ENCODE measurements around the gene FRS2. TPM values are rescaled to one million over a fixed set of nuclear protein-coding genes. Genes with fewer than 3 reads are reported as not detected.

The FRS2 gene
- total and polyA plus RNA-seq, 9 of the 15 experiments (the other 6 are each of a cell fraction or from before 2014, with no cell fraction given): 1.0 to 9.1 (median 6.0) TPM

GRCh38 chr12:69553628-69554248, 83.5 kb downstream of the FRS2 start:
- intact Hi-C loops (cut with micrococcal nuclease): no loop called here
- POLR2A ChIA-PET: no interaction called here
- DNase-seq (ENCODE audit: extremely low read depth in 1 of 4, low spot score in 3 of 4) (peak in 3 of 4 experiments; percentile 16 to 22 (median 21)), FAIRE-seq (no peak), ATAC-seq (no peak; the same call in 2 of the 3 replicates)
- Histone ChIP-seq H3K4me1 (replicated peaks in 1 of 2; ENCODE audit: control insufficient read depth in 2 of 2, insufficient read depth in 2 of 2, low read length in 2 of 2) (no peaks in the 10 kb centered on the region; a peak in 1 of 5 replicates), H3K9me1 (ENCODE audit: control insufficient read depth, insufficient read depth, low read length) (no peaks in the 10 kb centered on the region), H2AFZ (ENCODE audit: low read depth, low read length) (no peak overlapping the region), H4K20me1 (replicated peaks; ENCODE audit: control insufficient read depth, insufficient read depth, low read length) (no peaks in the 10 kb centered on the region), H3K4me3 (no peak overlapping the region), H3K27ac (ENCODE audit: extremely low read depth, low read depth, low read length) (no peak overlapping the region), H3K79me2 (ENCODE audit: control insufficient read depth, insufficient read depth, low read length) (no peaks in the 10 kb centered on the region), H3K4me2 (ENCODE audit: insufficient read depth, low read length) (no peak overlapping the region), H3K36me3 (ENCODE audit: control insufficient read depth, insufficient read depth, low read length) (no peaks in the 10 kb centered on the region), H3K9ac (ENCODE audit: insufficient read depth in 1 of 2, low read depth in 2 of 2, low read length in 2 of 2) (no peak overlapping the region), H3K27me3 (ENCODE audit: control insufficient read depth in 2 of 2, insufficient read depth in 2 of 2, low read length in 2 of 2) (no peaks in the 10 kb centered on the region), H3K9me3 (replicated peaks; ENCODE audit: control insufficient read depth, insufficient read depth, low read depth, low read length) (no peaks in the 10 kb centered on the region)
- in situ Hi-C loops (cut with MboI): no loop called here
- no peak for TF ChIP-seq HNRNPK (IDR thresholded peaks at IDR 0.05; ENCODE audit: low read depth, low read length, poor library complexity, severe bottlenecking)
- peak; percentile 79 for TF ChIP-seq NFIC (IDR thresholded peaks at IDR 0.05)
- no peak for TF ChIP-seq RB1 (IDR thresholded peaks at IDR 0.05; ENCODE audit: low read depth)
- TF ChIP-seq ELF2 (CRISPR knock-in tag; IDR thresholded peaks at IDR 0.05): no peak
- no peak for TF ChIP-seq ARNT (IDR thresholded peaks at IDR 0.05)
- CTCF ChIA-PET (ENCODE audit: low intra/inter-chr PET ratio): no interaction called here
- no TSS peak for BruUV-seq (replicated peaks)
- WGBS (ENCODE audit: insufficient coverage, low coverage, missing lambda C conversion rate): 44% methylated on average over 2 of the region's 2 CpGs

GRCh38 chr12:69555461-69555860, 85.3 kb downstream of the FRS2 start:
- H3K27me3 ChIP-seq (ENCODE audit: control insufficient read depth in 2 of 2, insufficient read depth in 2 of 2, low read length in 2 of 2): no peaks in the 10 kb centered on the region
- BruUV-seq (replicated peaks): no TSS peak
- H3K4me2 ChIP-seq (ENCODE audit: insufficient read depth, low read length): no peak overlapping the region
- TF ChIP-seq ZNF76 (CRISPR knock-in tag; IDR thresholded peaks at IDR 0.05; ENCODE audit: borderline replicate concordance): no peak
- no peak for TF ChIP-seq ZNF217 (CRISPR knock-in tag; IDR thresholded peaks at IDR 0.05)
- no peak for TF ChIP-seq ZNF57 (CRISPR knock-in tag; IDR thresholded peaks at IDR 0.05)
- TF ChIP-seq PYGO2 (tag; IDR thresholded peaks at IDR 0.05): no peak
- no peaks in the 10 kb centered on the region for H3K36me3 ChIP-seq (ENCODE audit: control insufficient read depth, insufficient read depth, low read length)
- DNase-seq (ENCODE audit: extremely low read depth in 1 of 4, low spot score in 3 of 4): no peak
- 75% methylated on average over 6 of the region's 6 CpGs for WGBS (ENCODE audit: insufficient coverage, low coverage, missing lambda C conversion rate)
- no peak for ATAC-seq
- H3K9ac ChIP-seq (ENCODE audit: insufficient read depth in 1 of 2, low read depth in 2 of 2, low read length in 2 of 2): no peak overlapping the region
- H3K79me2 ChIP-seq (ENCODE audit: control insufficient read depth, insufficient read depth, low read length): no peaks in the 10 kb centered on the region
- no peaks in the 10 kb centered on the region for H3K9me3 ChIP-seq (replicated peaks; ENCODE audit: control insufficient read depth, insufficient read depth, low read depth, low read length)
- CTCF ChIA-PET (ENCODE audit: low intra/inter-chr PET ratio): no interaction called here
- no peaks in the 10 kb centered on the region for H4K20me1 ChIP-seq (replicated peaks; ENCODE audit: control insufficient read depth, insufficient read depth, low read length)
- in situ Hi-C loops (cut with MboI) (no loop called here), intact Hi-C loops (cut with micrococcal nuclease) (no loop called here)
- no peaks in the 10 kb centered on the region; a peak in 1 of 5 replicates for H3K4me1 ChIP-seq (replicated peaks in 1 of 2; ENCODE audit: control insufficient read depth in 2 of 2, insufficient read depth in 2 of 2, low read length in 2 of 2)
- no peak overlapping the region for H2AFZ ChIP-seq (ENCODE audit: low read depth, low read length)
- FAIRE-seq: no peak
- H3K4me3 ChIP-seq: no peak overlapping the region
- POLR2A ChIA-PET: interaction anchor here (1.1 kb wide), 1 partner anchor 12 kb away, joined by 4 read pairs; no protein-coding TSS in a partner anchor
- no peak overlapping the region for H3K27ac ChIP-seq (ENCODE audit: extremely low read depth, low read depth, low read length)
- no peaks in the 10 kb centered on the region for H3K9me1 ChIP-seq (ENCODE audit: control insufficient read depth, insufficient read depth, low read length)

Data from K562 (cell line).